NCI-H524 (cell line): ENCODE measurements around the gene NTRK2.

Source experiments
- DNase-seq, 2 experiments: peaks; one replicate each; lab custom pipeline; 2025; lab: John Stamatoyannopoulos, UW

Gene NTRK2

GRCh38 chr9:84736081-84736480 is 66.6 kb downstream of the NTRK2 start:
- DNase-seq: no peak

- DNase-seq: no peak
Observed at GRCh38 chr9:84736536-84736935, 67.0 kb downstream of the NTRK2 start.

- no peak for DNase-seq
Observed at GRCh38 chr9:84738353-84738752, 68.8 kb downstream of the NTRK2 start.

- DNase-seq: no peak
Observed at GRCh38 chr9:84742261-84742660, 72.7 kb downstream of the NTRK2 start.

GRCh38 chr9:84744195-84744594 is 74.7 kb downstream of the NTRK2 start:
- DNase-seq: no peak

- no peak for DNase-seq
Observed at GRCh38 chr9:84744726-84745125, 75.2 kb downstream of the NTRK2 start.

- DNase-seq: no peak
Observed at GRCh38 chr9:84748112-84748511, 78.6 kb downstream of the NTRK2 start.

- no peak for DNase-seq
Observed at GRCh38 chr9:84750152-84750865, 80.8 kb downstream of the NTRK2 start.

GRCh38 chr9:84751921-84752320 is 82.4 kb downstream of the NTRK2 start:
- DNase-seq: no peak

GRCh38 chr9:84754461-84754860 is 84.9 kb downstream of the NTRK2 start:
- DNase-seq: no peak

GRCh38 chr9:84754881-84755280 is 85.4 kb downstream of the NTRK2 start:
- no peak for DNase-seq

- no peak for DNase-seq
Observed at GRCh38 chr9:84755380-84755779, 85.9 kb downstream of the NTRK2 start.

- no peak for DNase-seq
Observed at GRCh38 chr9:84756171-84756570, 86.6 kb downstream of the NTRK2 start.

- no peak for DNase-seq
Observed at GRCh38 chr9:84756731-84757130, 87.2 kb downstream of the NTRK2 start.

GRCh38 chr9:84758817-84759216 is 89.3 kb downstream of the NTRK2 start:
- no peak for DNase-seq

- no peak for DNase-seq
Observed at GRCh38 chr9:84759300-84759750, 89.8 kb downstream of the NTRK2 start.

GRCh38 chr9:84759804-84760203 is 90.3 kb downstream of the NTRK2 start:
- no peak for DNase-seq

GRCh38 chr9:84761137-84761808 is 91.7 kb downstream of the NTRK2 start:
- DNase-seq: no peak

- DNase-seq: no peak
Observed at GRCh38 chr9:84772511-84772910, 103.0 kb downstream of the NTRK2 start.

GRCh38 chr9:84773022-84773421 is 103.5 kb downstream of the NTRK2 start:
- no peak for DNase-seq

GRCh38 chr9:84775056-84775643 is 105.6 kb downstream of the NTRK2 start:
- no peak for DNase-seq

- DNase-seq: no peak
Observed at GRCh38 chr9:84778570-84778969, 109.0 kb downstream of the NTRK2 start.

GRCh38 chr9:84779883-84780282 is 110.4 kb downstream of the NTRK2 start:
- DNase-seq: no peak
